Adrenal gland (tissue), 5 donors: ENCODE data around the gene CRBN.
A peak's percentile ranks its signal among the peaks of the same experiment; 100 is the strongest.

Experiments
- CTCF ChIP-seq, 6 experiments: fragments of 450-650 bp in 4 of 6; fragments of 200-600 bp in 2 of 6; sonication (generic) in 1 of 6; IDR thresholded peaks; 1 replicate in 5 of 6; 2 replicates in 1 of 6; pipeline versions ENCODE4 v1.5.1 to v1.8.0; 2016 to 2021; ENCODE audit warnings: antibody characterized with exemption in 6 of 6, mild to moderate bottlenecking in 2 of 6, moderate library complexity in 1 of 6
- POLR2A ChIP-seq, 2 donors: fragments of 450-650 bp; IDR thresholded peaks; one replicate each; pipeline ENCODE4 v1.6.1; 2017; ENCODE audit warnings: antibody characterized with exemption in 2 of 2, mild to moderate bottlenecking in 2 of 2, moderate library complexity in 1 of 2
- donor health status: DM: no; HTN: no; CAD: no.

DNA sequence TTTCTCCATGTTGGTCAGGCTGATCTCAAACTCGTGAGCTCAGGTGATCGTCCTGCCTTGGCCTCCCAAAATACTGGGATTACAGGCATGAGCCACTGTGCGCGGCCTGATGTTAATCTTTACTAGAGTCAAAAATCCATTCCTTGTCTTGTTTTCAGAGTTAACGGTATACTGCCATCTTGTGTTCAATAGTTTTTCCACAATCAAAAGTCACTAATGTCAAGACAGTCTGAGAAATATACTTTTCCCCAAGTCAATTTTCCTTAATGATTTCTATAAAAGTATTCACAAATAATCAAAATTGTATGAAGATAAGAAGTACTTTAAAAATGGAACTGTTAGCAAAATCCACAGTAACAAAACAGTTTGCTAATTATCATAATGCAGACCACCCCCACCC lies 8.5 kb downstream of the CRBN start:
- TF ChIP-seq CTCF (IDR thresholded peaks at IDR 0.05), result peak in 5 of 6 experiments; percentile 22 to 46 (median 40)
- no peak for TF ChIP-seq POLR2A (IDR thresholded peaks at IDR 0.05)
